RWPE2 (cell line): Measurements from ENCODE around the gene PTX4.
A peak's percentile ranks its signal among the peaks of the same experiment; 100 is the strongest.

Experiments
- ATAC-seq: fragments of 200-7000 bp; cut with Tn5 transposase; 3 replicates; pipeline ENCODE4 v1.9.1; 2021; ENCODE audit warnings: low read depth
- DNase-seq: peaks from one replicate; pipeline ENCODE4 v3.0.0-alpha.2; 2020; ENCODE audit warnings: low spot score
- H3K27ac ChIP-seq: fragments of 450-650 bp; 2 replicates; pipeline ENCODE4 v1.5.1; 2017; ENCODE audit warnings: mild to moderate bottlenecking; ENCODE audit not compliant: poor library complexity, severe bottlenecking
- H3K27me3 ChIP-seq: fragments of 250-450 bp; sonication (Bioruptor Pico); 2 replicates; pipeline ENCODE4 v1.5.1; 2021; ENCODE audit warnings: mild to moderate bottlenecking, moderate library complexity; ENCODE audit not compliant: insufficient read depth, poor library complexity, severe bottlenecking
- H3K36me3 ChIP-seq: fragments of 250-450 bp; sonication (Bioruptor Pico); 2 replicates; pipeline ENCODE4 v1.5.1; 2020; ENCODE audit warnings: low read depth, mild to moderate bottlenecking, moderate library complexity
- H3K4me1 ChIP-seq: fragments of 250-450 bp; sonication (Bioruptor Pico); 2 replicates; pipeline ENCODE4 v1.5.1; 2021; ENCODE audit warnings: mild to moderate bottlenecking, moderate library complexity; ENCODE audit not compliant: insufficient read depth, poor library complexity, severe bottlenecking
- H3K4me3 ChIP-seq: fragments of 250-450 bp; sonication (Bioruptor Pico); 2 replicates; pipeline ENCODE4 v1.5.1; 2021; ENCODE audit warnings: mild to moderate bottlenecking, moderate library complexity; ENCODE audit not compliant: severe bottlenecking
- H3K9me3 ChIP-seq: fragments of 250-450 bp; sonication (Bioruptor Pico); 2 replicates; pipeline ENCODE4 v1.5.1; 2021; ENCODE audit warnings: mild to moderate bottlenecking, moderate library complexity; ENCODE audit not compliant: severe bottlenecking
- TF ChIP-seq, protein P1 (sequence below): fragments of 450-650 bp; IDR thresholded peaks from one replicate; pipeline ENCODE4 v1.5.1; 2017; ENCODE audit warnings: mild to moderate bottlenecking, moderate library complexity; ENCODE audit not compliant: poor library complexity, severe bottlenecking

The PTX4 gene

DNA sequence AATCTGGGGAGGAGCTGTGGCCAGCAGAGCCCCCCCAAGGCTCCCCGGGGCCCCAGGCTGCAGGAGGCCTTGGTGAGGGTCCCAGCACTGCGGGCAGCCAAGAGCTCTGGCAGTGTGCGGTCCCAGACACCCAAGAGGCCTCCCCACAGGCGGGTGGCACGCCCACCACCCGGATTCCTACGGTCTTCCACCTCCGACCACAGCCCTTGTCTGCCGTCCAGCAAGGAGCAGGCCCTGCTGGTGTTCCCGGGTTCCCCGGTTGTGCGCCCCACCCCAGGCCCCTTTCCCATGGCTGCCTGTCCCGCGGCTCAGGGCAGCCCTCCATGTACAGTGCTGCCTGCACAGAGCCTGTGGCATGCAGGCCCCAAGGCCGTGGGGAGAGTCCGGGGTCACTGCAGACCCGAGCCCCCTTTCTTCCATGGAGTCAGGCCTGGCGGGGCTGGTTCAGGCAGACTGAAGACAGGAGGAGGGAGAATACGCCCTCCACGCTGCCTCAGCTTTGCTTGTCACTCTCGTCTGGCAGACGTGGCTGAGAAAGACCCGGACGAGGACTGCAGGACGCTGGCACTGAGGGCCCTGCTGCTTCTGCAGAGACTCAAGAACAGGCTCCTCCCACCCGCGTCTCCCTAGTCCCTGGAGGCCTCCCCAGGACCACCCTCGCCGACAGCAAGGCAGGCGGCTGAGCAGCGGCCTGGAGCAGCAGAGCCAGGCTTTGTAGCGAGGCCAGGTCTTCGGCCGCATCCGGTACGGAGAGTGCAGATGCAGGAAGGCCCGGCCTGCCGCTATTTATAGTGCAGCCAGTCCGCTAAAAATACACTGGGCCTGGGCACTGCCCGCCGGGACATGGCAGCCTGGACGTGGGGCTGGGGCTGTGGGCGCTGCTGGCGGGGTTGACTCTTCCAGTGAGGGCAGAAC is 20.8 kb upstream of the PTX4 start:
- Histone ChIP-seq H3K4me3 (no peak overlapping the region), H3K9me3 (peaks cover 4% of the 10 kb centered on the region), H3K4me1 (no peaks in the 10 kb centered on the region), H3K36me3 (no peaks in the 10 kb centered on the region), H3K27me3 (no peaks in the 10 kb centered on the region), H3K27ac (no peak overlapping the region)
- TF ChIP-seq, protein P1, sequence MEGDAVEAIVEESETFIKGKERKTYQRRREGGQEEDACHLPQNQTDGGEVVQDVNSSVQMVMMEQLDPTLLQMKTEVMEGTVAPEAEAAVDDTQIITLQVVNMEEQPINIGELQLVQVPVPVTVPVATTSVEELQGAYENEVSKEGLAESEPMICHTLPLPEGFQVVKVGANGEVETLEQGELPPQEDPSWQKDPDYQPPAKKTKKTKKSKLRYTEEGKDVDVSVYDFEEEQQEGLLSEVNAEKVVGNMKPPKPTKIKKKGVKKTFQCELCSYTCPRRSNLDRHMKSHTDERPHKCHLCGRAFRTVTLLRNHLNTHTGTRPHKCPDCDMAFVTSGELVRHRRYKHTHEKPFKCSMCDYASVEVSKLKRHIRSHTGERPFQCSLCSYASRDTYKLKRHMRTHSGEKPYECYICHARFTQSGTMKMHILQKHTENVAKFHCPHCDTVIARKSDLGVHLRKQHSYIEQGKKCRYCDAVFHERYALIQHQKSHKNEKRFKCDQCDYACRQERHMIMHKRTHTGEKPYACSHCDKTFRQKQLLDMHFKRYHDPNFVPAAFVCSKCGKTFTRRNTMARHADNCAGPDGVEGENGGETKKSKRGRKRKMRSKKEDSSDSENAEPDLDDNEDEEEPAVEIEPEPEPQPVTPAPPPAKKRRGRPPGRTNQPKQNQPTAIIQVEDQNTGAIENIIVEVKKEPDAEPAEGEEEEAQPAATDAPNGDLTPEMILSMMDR = no peak
- DNase-seq (no peak), ATAC-seq (no peak)

DNA sequence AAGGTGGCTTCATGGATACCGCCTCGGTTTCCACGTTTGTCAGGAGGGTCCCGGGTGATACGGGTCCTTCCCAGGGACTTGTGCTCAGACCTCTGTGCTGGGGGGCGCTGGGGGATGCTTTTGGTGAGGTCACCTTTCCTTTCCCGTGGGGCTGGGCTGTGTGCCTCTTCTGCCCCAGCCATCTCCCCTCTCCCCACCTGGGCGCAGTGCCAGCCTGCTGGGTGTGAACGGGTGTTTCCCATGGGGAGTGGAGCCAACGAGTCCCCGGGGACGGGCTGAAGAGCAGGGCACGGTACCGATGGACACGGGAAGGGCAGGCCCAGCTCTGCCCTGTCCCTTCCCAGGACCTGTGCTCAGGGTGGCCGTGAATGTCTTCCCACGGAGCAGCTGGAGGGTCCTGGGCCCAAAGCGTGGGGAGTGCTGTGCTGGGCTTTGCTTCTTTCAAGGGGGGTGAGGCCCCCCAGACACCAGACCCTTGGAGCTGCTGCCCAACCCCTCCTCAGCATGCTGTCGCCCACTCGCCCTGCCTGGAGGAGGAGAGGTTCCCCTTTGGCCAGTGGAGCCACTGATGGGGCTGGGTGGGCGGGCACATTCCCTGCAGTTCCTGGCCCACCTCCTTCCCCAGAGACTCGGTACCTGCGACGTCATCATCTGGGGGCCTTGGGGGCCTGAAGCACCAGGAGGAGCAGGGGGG is 19.9 kb upstream of the PTX4 start:
- no peaks in the 10 kb centered on the region for H3K27me3 ChIP-seq

DNA sequence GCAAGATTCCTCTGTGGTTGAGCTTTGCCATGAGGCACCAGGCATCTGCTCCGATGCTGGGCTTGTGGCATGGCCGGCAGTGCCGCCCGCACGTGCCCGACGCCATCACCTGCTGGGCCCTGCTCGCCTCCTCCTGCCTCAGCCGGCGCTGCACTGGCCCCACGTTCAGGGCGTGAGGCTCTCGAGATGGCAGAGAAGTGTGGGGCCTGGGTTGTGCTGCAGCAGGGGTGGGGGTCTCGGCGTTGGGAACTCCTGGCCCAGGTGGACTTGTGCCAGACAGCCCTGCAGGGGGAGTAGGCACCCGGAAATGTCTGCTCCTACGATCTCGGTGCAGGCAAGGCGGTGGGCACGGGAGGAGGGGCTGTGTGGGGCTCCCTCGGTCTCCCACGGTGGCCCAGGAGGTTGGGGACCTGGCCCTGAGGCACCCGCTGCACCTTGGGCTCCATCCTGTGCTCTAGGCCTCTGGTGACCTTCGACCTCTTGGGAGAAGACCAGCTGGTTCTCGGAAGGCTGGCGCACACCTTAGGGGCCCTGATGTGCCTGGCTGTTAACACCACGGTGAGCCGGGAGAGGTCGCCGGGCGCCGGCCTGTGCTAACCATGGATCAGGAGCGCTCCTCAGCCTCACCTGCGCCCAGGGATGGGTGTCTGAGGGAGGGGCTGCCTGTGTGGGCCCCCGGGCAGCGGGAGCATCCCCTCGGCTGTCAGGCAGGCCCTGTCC is 17.9 kb upstream of the PTX4 start:
- TF ChIP-seq, protein P1 = no peak
- no peak for ATAC-seq
- Histone ChIP-seq H3K36me3 (peaks cover 16% of the 10 kb centered on the region), H3K4me3 (no peak overlapping the region), H3K4me1 (no peaks in the 10 kb centered on the region), H3K9me3 (no peaks in the 10 kb centered on the region), H3K27ac (no peak overlapping the region), H3K27me3 (no peaks in the 10 kb centered on the region)
- no peak for DNase-seq

More for the DNA sequence above, 19.9 kb upstream of the PTX4 start:
- Histone ChIP-seq H3K9me3 (no peaks in the 10 kb centered on the region), H3K27ac (no peak overlapping the region), H3K4me1 (no peaks in the 10 kb centered on the region), H3K4me3 (no peak overlapping the region), H3K36me3 (no peaks in the 10 kb centered on the region; the same call in 1 of the 2 replicates)
- TF ChIP-seq, protein P1 = no peak
- DNase-seq = no peak
- ATAC-seq = no peak

DNA sequence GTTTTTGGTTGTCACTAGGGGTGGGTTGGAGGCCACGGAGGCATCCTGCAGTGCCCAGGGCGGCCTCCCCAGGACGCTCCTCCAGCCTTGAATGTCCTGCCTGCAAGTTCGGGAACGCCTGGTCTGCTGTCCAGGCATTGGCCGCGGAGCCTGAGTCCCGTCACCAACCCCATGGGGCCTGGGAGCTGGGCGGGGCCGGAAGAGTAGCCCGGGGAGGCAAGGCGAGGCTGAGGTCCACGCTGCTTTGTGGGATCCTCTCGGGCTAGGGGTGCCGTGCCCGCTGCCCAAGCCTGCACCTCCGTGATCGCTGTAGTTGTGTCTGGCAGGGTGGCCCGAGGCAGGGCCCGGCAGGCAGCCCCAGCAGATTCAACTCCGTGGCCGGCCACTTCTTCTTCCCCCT is 17.2 kb upstream of the PTX4 start:
- H3K4me1 ChIP-seq = no peaks in the 10 kb centered on the region
- H3K36me3 ChIP-seq = peaks cover 24% of the 10 kb centered on the region
- TF ChIP-seq, protein P1 = no peak
- H3K4me3 ChIP-seq = no peak overlapping the region
- H3K27me3 ChIP-seq = no peaks in the 10 kb centered on the region
- no peaks in the 10 kb centered on the region for H3K9me3 ChIP-seq
- ATAC-seq (no peak), DNase-seq (peak; percentile 59)
- H3K27ac ChIP-seq = no peak overlapping the region
